ENCODE data around the gene WBP2NL. TPM values are rescaled to one million over a fixed set of nuclear protein-coding genes. Genes with fewer than 3 reads are reported as not detected.

WBP2NL gene
- polyA plus RNA-seq, 1 donor from 2014 or later = not detected

GRCh38 chr22:42064629-42065028, 66.0 kb downstream of the WBP2NL start:
- Histone ChIP-seq H2AFZ (ENCODE audit: low read depth, low read length) (no peak overlapping the region), H3K4me3 (ENCODE audit: low read length) (no peak overlapping the region), H3K79me2 (replicated peaks; ENCODE audit: insufficient read depth, low read length) (no peaks in the 10 kb centered on the region), H3K9ac (ENCODE audit: low read length) (no peak overlapping the region), H3K9me2 (ENCODE audit: insufficient read depth, low read length) (no peaks in the 10 kb centered on the region), H3K9me3 (ENCODE audit: low read length) (no peaks in the 10 kb centered on the region), H3K36me3 (ENCODE audit: insufficient read depth, low read length) (no peaks in the 10 kb centered on the region), H3F3A (ENCODE audit: insufficient read depth, low read length, poor library complexity, severe bottlenecking) (no peaks in the 10 kb centered on the region), H3K27ac (ENCODE audit: low read length) (no peak overlapping the region), H3K4me2 (ENCODE audit: low read length) (no peak overlapping the region), H4K20me1 (ENCODE audit: insufficient read depth) (no peaks in the 10 kb centered on the region), H3K27me3 (ENCODE audit: insufficient read depth, low read depth, low read length) (no peaks in the 10 kb centered on the region)
- TF ChIP-seq REST (IDR thresholded peaks at IDR 0.05; ENCODE audit: borderline replicate concordance) (no peak), RAD21 (conservative IDR thresholded peaks at IDR 0.05) (no peak), EP300 (conservative IDR thresholded peaks at IDR 0.05; ENCODE audit: poor library complexity, severe bottlenecking) (no peak), POLR2AphosphoS5 (IDR thresholded peaks at IDR 0.05) (no peak), SMC3 (conservative IDR thresholded peaks at IDR 0.05; ENCODE audit: poor library complexity) (no peak), CTCF (IDR thresholded peaks at IDR 0.05; ENCODE audit: poor library complexity, severe bottlenecking) (no peak), TAF1 (IDR thresholded peaks at IDR 0.05; ENCODE audit: low read depth) (no peak), EZH2 (IDR thresholded peaks at IDR 0.05; ENCODE audit: borderline replicate concordance, insufficient read depth, low read length, poor library complexity, severe bottlenecking) (no peak), MXI1 (conservative IDR thresholded peaks at IDR 0.05; ENCODE audit: poor library complexity, severe bottlenecking) (no peak)

GRCh38 chr22:42065438-42066125, 67.0 kb downstream of the WBP2NL start:
- H3K4me3 ChIP-seq (ENCODE audit: low read length) = no peak overlapping the region
- H3K9ac ChIP-seq (ENCODE audit: low read length) = no peak overlapping the region
- H3K79me2 ChIP-seq (replicated peaks; ENCODE audit: insufficient read depth, low read length) = no peaks in the 10 kb centered on the region
- TF ChIP-seq EZH2 (IDR thresholded peaks at IDR 0.05; ENCODE audit: borderline replicate concordance, insufficient read depth, low read length, poor library complexity, severe bottlenecking) (no peak), MXI1 (conservative IDR thresholded peaks at IDR 0.05; ENCODE audit: poor library complexity, severe bottlenecking) (no peak), REST (IDR thresholded peaks at IDR 0.05; ENCODE audit: borderline replicate concordance) (no peak), CTCF (IDR thresholded peaks at IDR 0.05; ENCODE audit: poor library complexity, severe bottlenecking) (no peak), TAF1 (IDR thresholded peaks at IDR 0.05; ENCODE audit: low read depth) (no peak), SMC3 (conservative IDR thresholded peaks at IDR 0.05; ENCODE audit: poor library complexity) (no peak), POLR2AphosphoS5 (IDR thresholded peaks at IDR 0.05) (no peak), RAD21 (conservative IDR thresholded peaks at IDR 0.05) (no peak), EP300 (conservative IDR thresholded peaks at IDR 0.05; ENCODE audit: poor library complexity, severe bottlenecking) (no peak)
- H3K9me3 ChIP-seq (ENCODE audit: low read length) = no peaks in the 10 kb centered on the region
- H3K4me2 ChIP-seq (ENCODE audit: low read length) = no peak overlapping the region
- H2AFZ ChIP-seq (ENCODE audit: low read depth, low read length) = no peak overlapping the region
- no peaks in the 10 kb centered on the region for H3K36me3 ChIP-seq (ENCODE audit: insufficient read depth, low read length)
- H3K27me3 ChIP-seq (ENCODE audit: insufficient read depth, low read depth, low read length) = no peaks in the 10 kb centered on the region
- H3F3A ChIP-seq (ENCODE audit: insufficient read depth, low read length, poor library complexity, severe bottlenecking) = no peaks in the 10 kb centered on the region
- no peak overlapping the region for H3K27ac ChIP-seq (ENCODE audit: low read length)
- H3K9me2 ChIP-seq (ENCODE audit: insufficient read depth, low read length) = no peaks in the 10 kb centered on the region
- H4K20me1 ChIP-seq (ENCODE audit: insufficient read depth) = no peaks in the 10 kb centered on the region
